ENCODE measurements around the gene ZDHHC17. TPM values are rescaled to one million over a fixed set of nuclear protein-coding genes. Genes with fewer than 3 reads are reported as not detected.

The ZDHHC17 gene
- total RNA-seq, 1 donor, result 42.0 TPM

DNA sequence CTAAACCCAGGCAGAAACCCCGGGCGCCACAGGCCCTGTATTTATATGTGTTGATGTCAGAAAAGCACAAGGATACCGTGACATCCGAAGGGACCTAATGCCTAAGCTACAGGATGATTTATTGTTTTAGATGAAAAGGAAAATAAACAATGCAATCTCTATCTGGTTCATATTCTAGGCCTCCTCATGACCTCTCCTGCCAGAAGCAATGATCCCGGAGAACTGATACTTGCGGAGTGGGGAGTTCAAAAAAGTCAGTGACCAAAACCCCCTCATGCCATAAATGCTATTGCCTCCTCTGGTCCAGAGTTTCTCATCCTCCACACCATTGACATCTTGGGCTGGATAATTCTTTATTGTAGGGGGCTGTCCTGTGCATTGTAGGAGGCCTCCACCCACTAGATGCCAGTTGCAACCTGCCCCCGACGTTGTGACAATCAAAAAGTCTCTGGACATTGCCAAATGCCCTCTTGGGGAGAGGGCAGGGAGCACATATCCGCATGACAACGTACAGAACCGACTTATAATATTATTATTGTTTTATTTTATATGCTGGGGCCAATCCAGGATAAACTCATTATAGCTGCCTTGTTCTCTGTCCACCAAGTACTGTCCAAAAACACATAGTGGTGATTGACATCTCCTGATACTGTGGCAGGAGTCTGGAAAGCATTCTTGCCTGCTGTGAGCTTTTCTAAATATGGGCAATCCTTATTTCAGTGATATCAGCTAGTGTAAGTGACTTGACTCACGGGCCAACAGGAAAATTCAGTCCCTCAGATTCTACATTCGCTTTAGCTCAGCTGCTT lies 116.0 kb downstream of the ZDHHC17 start:
- no peaks in the 10 kb centered on the region for H3K36me3 ChIP-seq (ENCODE audit: insufficient read depth, low read length)
- no peaks in the 10 kb centered on the region for H3K79me2 ChIP-seq (ENCODE audit: insufficient read depth, low read length)
- H3K4me1 ChIP-seq (ENCODE audit: insufficient read depth, low read length), result peaks cover 7% of the 10 kb centered on the region
- H3K27me3 ChIP-seq (ENCODE audit: insufficient read depth, low read length), result no peaks in the 10 kb centered on the region
- H3K4me2 ChIP-seq (ENCODE audit: insufficient read depth, low read length), result peak overlapping the region; percentile 94
- peak overlapping the region; percentile 92 for H2AFZ ChIP-seq (ENCODE audit: low read length)
- H3K4me3 ChIP-seq (ENCODE audit: insufficient read depth, low read length), result peak overlapping the region; percentile 84
- DNase-seq (ENCODE audit: insufficient read length, low spot score, missing footprints), result no peak
- H4K20me1 ChIP-seq (ENCODE audit: insufficient read depth, low read length), result no peaks in the 10 kb centered on the region
- TF ChIP-seq, protein P1, sequence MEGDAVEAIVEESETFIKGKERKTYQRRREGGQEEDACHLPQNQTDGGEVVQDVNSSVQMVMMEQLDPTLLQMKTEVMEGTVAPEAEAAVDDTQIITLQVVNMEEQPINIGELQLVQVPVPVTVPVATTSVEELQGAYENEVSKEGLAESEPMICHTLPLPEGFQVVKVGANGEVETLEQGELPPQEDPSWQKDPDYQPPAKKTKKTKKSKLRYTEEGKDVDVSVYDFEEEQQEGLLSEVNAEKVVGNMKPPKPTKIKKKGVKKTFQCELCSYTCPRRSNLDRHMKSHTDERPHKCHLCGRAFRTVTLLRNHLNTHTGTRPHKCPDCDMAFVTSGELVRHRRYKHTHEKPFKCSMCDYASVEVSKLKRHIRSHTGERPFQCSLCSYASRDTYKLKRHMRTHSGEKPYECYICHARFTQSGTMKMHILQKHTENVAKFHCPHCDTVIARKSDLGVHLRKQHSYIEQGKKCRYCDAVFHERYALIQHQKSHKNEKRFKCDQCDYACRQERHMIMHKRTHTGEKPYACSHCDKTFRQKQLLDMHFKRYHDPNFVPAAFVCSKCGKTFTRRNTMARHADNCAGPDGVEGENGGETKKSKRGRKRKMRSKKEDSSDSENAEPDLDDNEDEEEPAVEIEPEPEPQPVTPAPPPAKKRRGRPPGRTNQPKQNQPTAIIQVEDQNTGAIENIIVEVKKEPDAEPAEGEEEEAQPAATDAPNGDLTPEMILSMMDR (IDR thresholded peaks at IDR 0.05; ENCODE audit: extremely low read depth, low read depth, low read length), result no peak
- no peaks in the 10 kb centered on the region for H3K9me3 ChIP-seq (ENCODE audit: low read depth, low read length)
- peak overlapping the region; percentile 86 for H3K27ac ChIP-seq (ENCODE audit: low read depth, low read length)

DNA sequence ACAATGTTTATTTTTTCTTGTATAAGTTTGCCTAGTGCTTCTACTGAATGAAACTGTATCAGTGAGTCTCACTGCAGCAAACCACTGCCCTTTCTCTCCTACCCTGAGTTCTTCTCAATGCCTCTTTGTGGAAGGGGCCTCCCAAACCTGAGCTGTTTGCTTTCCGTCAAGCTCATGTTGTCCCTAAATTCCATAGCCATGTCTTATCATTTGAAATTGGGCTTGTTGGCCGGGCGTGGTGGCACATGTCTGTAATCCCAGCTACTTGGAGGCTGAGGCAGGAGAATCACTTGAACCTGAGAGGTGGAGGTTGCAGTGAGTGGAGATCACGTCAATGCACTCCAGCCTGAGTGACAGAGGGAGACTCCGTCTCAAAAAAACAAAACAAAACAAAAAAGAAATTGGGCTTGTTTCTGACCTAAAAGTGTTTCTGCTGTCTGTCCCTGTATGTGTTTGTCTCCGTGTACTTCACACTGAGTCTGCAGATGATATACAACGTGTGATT lies 116.7 kb downstream of the ZDHHC17 start:
- peak overlapping the region; percentile 32 for H2AFZ ChIP-seq (ENCODE audit: low read length)
- no peak overlapping the region for H3K4me2 ChIP-seq (ENCODE audit: insufficient read depth, low read length)
- no peak overlapping the region for H3K27ac ChIP-seq (ENCODE audit: low read depth, low read length)

DNA sequence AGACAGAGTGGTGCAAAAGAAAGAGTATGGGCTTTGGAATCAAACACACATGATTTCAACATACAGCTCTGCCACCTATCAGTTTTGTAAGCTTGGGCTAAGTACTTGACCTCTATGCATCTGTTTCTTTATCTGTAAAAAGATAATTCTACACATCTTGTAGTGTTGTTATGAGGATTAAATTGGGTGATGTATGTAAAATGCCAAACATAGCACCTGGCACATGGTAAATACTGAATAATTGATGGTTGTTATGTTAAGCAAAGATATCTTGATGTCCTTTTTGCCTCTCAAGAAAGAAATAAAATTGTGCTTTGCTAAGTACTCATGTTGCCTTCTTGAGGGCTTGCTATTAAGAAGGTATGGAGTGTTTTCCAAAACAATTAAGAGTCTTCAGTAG lies 117.2 kb downstream of the ZDHHC17 start:
- Histone ChIP-seq H3K27me3 (ENCODE audit: insufficient read depth, low read length) (no peaks in the 10 kb centered on the region), H3K4me1 (ENCODE audit: insufficient read depth, low read length) (peaks cover 7% of the 10 kb centered on the region), H3K4me3 (ENCODE audit: insufficient read depth, low read length) (no peak overlapping the region), H3K9me3 (ENCODE audit: low read depth, low read length) (no peaks in the 10 kb centered on the region), H3K79me2 (ENCODE audit: insufficient read depth, low read length) (no peaks in the 10 kb centered on the region), H3K36me3 (ENCODE audit: insufficient read depth, low read length) (no peaks in the 10 kb centered on the region), H4K20me1 (ENCODE audit: insufficient read depth, low read length) (no peaks in the 10 kb centered on the region), H2AFZ (ENCODE audit: low read length) (no peak overlapping the region), H3K27ac (ENCODE audit: low read depth, low read length) (no peak overlapping the region), H3K4me2 (ENCODE audit: insufficient read depth, low read length) (no peak overlapping the region)
- TF ChIP-seq, protein P1 (IDR thresholded peaks at IDR 0.05; ENCODE audit: extremely low read depth, low read depth, low read length), result no peak
- DNase-seq (ENCODE audit: insufficient read length, low spot score, missing footprints), result no peak

More for the DNA sequence above, 116.7 kb downstream of the ZDHHC17 start:
- Histone ChIP-seq H3K27me3 (ENCODE audit: insufficient read depth, low read length) (no peaks in the 10 kb centered on the region), H3K4me3 (ENCODE audit: insufficient read depth, low read length) (no peak overlapping the region), H4K20me1 (ENCODE audit: insufficient read depth, low read length) (no peaks in the 10 kb centered on the region), H3K4me1 (ENCODE audit: insufficient read depth, low read length) (peaks cover 7% of the 10 kb centered on the region), H3K9me3 (ENCODE audit: low read depth, low read length) (no peaks in the 10 kb centered on the region), H3K79me2 (ENCODE audit: insufficient read depth, low read length) (no peaks in the 10 kb centered on the region), H3K36me3 (ENCODE audit: insufficient read depth, low read length) (no peaks in the 10 kb centered on the region)
- no peak for DNase-seq (ENCODE audit: insufficient read length, low spot score, missing footprints)
- TF ChIP-seq, protein P1 (IDR thresholded peaks at IDR 0.05; ENCODE audit: extremely low read depth, low read depth, low read length), result no peak

DNA sequence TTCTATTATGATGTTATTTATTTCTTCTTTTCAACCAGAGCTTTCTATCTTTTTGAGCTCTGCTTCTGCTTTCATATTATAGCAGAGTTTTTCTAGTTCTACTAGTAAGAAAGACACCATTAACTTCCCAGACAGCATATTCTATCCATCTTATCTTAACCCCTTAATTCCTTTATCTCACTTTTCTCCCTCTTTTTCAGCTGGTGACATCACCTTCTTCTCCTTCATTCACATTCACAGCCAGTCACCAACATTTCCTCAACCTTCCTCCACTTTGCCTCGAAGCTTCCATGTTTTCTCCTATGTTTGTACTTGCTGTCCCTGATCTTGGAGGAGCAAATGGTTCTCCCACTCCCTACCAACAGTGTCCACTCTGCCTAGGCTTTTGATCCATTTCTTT lies 118.5 kb downstream of the ZDHHC17 start:
- Histone ChIP-seq H3K9me3 (ENCODE audit: low read depth, low read length) (no peaks in the 10 kb centered on the region), H3K27me3 (ENCODE audit: insufficient read depth, low read length) (peaks cover 2% of the 10 kb centered on the region), H3K4me3 (ENCODE audit: insufficient read depth, low read length) (no peak overlapping the region), H3K4me1 (ENCODE audit: insufficient read depth, low read length) (peaks cover 7% of the 10 kb centered on the region), H2AFZ (ENCODE audit: low read length) (no peak overlapping the region), H3K79me2 (ENCODE audit: insufficient read depth, low read length) (no peaks in the 10 kb centered on the region), H3K4me2 (ENCODE audit: insufficient read depth, low read length) (no peak overlapping the region), H3K36me3 (ENCODE audit: insufficient read depth, low read length) (no peaks in the 10 kb centered on the region), H4K20me1 (ENCODE audit: insufficient read depth, low read length) (no peaks in the 10 kb centered on the region), H3K27ac (ENCODE audit: low read depth, low read length) (no peak overlapping the region)
- DNase-seq (ENCODE audit: insufficient read length, low spot score, missing footprints), result no peak
- TF ChIP-seq, protein P1 (IDR thresholded peaks at IDR 0.05; ENCODE audit: extremely low read depth, low read depth, low read length), result no peak
